ENCODE measurements around the gene TMEM192.
"Not testable (repeated sequence)": the region's sequence is repeated elsewhere in the genome, so short reads cannot be mapped to it uniquely, and the experiment has no call there.

TMEM192 gene

DNA sequence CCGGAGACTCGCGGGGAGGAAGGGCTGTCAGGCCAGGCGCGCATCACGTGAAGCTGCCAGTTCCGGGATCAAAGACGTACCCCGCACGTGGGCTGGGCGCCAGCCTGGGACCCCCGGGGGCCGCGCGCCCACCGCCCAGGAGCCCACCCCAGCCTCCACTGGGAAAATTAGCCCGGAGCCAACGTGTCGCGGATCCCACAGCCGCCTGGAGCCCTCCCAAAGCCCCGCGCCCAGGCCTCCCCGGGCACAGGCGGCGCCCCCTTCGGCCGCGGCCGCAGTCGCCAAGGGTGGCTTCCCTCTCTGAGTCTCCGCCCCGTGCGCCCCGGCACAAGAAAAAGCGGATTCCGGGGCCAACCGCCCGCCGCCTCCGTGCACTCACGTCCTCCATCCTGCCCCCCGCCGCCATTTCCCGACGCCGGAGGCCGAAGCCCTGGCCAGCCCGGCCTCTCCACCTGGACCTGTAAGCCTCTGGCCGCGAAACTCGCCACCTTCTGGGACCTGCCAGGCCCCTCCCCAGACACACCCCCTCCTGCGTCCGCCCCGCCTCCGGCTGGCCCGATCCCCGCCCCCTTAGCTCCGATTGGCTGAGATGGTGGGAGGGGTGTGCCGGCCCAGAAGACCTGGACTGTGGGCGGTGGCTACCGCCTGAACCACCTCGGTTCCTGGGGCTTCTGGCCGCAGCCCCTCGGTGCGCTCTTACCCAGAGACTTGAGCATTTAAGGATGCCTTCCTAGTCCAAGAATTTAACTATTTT, at the start of gene TMEM192:
Gene TMEM192, minus strand, starts transcription at position 493 of the 754 bp plus-strand sequence. Its CDS starts 87 bp downstream, at position 406.
- FAIRE-seq = peak; percentile 74

DNA sequence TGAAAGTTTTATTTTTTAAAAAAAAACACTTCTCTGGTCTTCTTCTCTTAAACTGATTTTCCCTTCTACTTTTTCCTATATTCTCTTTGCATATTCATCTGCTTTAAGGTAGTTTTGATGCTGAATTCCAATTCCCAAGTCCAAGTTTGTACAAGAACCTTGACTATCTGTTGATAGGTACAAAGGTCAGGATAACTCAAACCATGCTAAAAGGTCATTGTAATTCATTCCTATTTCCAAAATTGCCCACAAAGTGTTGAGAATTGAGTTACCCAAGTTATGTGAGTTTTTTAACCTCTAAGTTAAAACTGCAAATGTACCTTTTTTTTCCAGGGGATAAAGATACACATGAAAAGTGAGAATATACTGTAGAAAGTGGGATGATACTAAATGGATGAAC, 46.1 kb upstream of the TMEM192 start:
- FAIRE-seq = no peak

DNA sequence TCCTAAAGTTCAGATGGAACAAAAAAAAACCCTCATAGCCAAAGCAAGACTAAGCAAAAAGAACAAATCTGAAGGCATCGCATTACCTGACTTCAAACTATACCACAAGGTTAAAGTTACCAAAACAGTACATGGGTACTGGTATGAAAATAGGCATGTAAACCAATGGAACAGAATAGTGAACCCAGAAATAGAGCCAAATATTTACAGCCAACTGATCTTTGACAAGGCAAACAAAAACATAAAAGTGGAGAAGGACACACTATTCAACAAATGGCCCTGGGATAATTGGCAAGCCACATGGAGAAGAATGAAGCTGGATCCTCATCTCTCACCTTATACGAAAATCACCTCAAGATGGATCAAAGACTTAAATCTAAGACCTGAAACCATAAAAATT, 44.2 kb upstream of the TMEM192 start:
- no peak for FAIRE-seq

DNA sequence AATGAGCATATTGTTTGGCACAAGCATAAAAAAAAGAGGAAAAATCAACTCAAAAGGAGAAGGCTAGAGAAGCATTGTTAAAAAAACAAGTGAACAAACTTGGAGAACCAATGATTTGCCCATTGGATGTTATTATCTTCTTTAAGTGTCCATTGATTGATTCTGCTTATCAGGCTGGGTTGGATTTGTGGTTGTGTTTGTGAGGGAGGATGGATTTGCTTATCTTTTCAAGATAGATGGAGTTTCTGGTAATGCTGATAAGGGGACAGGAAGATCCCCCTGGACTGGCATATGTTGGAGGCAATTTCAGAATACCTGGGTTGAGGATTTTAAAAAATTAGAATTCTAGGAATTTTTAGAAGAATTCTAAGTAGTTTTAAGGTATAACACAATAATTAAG, 41.8 kb upstream of the TMEM192 start:
- FAIRE-seq = no peak

DNA sequence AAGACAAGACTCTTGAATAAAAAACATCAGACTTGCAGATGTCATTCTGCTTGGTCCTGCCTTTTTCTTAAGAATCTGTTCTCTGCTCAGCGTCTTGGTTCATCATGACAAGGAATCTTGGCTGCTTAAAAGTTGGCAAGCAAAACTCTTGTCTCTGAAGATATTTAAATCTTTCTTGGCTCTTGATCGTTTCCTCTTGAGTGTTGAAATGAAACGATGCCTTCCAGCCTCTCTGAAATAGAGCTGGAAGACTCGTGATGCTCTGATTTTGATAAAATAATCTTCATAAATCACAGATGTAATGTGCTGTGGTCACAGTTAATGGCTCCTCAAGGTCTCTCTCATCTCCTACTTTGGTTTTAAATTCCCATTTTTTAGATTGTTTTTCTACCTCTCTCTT, 39.9 kb upstream of the TMEM192 start:
- FAIRE-seq = no peak

DNA sequence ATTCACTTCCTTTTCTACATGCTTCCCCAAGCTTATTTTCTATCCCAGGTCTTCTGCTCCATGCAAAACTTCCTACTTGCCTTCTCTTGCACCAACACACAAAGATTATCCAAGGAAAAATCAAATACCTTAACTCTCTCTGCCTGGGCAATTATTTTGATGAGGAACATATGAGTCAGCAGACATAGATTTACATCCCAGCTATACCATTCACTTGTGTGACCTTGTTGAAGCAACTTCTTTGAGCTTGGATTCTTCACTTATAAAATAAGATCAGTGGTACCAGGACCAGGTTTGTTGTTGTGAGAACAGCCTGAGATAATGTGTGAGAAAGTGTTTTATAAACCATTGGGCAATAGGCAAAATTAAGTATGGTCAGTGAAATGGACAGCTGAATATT, 39.1 kb upstream of the TMEM192 start:
- FAIRE-seq = no peak

DNA sequence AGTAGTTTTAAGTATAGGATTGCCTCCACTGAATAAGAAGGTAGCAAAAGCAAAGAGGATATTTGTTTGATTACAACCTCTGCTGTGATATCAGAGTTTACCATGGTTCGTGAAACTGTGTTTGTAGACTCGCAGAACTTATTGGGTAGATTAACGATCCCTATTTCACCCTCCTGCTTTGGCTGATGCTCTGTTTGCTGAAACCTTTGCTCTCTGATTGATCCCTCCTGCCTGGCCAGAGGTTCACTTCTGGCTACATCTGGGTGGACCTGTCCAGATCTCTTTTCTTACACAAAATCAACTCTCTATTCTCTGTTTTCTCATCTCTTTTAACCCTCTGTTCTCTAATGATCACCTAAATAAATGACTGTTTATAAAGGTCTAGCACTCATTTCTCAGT, 37.9 kb upstream of the TMEM192 start:
- no peak for FAIRE-seq

DNA sequence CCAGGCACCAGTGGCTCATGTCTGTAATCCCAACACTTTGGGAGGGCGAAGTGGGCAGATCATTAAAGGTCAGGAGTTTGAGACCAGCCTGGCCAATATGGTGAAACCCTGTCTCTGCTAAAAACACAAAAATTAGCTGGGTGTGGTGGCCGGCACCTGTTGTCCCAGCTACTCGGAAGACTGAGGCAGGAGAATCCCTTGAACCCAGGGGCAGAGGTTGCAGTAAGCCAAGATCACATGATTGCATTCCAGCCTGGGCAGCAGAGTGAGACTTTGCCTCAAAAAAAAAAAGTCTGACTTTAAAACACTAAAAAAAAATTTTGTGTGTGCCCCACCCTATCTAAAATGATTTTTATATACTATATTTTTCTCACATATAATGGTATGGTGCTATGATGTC, 26.2 kb upstream of the TMEM192 start:
- no peak for FAIRE-seq

DNA sequence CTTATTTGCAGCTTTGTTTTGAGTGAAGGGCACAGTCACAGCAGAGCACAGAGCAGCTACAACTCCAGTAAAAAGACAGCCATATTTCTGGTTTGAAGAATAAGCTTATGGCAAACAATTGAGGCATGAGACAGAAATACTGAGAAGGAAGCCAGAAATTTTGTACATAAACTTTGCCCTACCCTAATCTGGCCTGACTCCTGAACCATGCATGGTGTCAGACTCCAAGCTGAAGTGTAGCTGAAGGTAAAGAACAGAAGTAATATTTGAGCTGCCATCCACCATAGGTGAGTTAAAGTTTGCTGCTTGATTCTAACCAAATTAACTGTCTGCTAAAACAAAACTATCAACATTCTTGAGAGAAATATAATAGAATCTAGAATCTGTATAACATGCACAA, 24.5 kb upstream of the TMEM192 start:
- no peak for FAIRE-seq

DNA sequence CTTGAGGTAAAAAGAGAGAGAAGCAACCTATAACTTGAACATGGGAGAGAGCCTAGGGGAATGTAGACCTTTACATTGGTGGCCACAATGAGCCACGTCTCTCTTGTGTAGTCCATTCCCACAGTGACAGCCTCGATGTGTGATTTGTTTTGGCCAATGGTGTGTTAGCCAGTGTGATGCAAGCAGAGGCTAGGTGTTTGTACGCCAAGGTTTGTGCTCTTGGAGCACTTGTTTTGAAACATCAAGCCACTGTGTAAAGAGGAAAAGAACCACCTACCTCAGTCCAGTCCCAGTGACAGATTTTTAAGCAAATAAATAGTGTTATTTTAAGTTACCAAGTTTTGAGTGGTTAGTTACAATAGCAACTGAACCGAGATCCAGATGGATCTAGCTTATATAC, 23.9 kb upstream of the TMEM192 start:
- FAIRE-seq = no peak

DNA sequence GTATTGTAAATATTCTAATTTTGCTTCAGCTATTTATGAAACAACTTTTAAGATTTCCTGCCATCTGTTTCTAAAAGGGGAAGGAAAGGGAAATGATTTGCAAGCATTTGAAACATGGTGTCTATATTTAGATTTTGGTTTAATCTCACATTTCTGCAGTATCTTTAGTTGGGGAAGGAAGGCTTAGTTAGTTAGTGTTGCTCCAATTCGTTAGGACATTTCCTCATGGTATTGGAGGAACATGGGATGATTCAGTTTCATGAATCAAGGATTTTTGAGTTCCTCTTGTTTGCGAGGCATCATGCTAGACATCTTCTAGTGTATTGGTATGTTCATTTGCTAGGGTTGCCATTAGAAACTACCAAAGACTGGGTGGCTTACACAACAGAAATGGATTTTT, 20.5 kb upstream of the TMEM192 start:
- FAIRE-seq = no peak

DNA sequence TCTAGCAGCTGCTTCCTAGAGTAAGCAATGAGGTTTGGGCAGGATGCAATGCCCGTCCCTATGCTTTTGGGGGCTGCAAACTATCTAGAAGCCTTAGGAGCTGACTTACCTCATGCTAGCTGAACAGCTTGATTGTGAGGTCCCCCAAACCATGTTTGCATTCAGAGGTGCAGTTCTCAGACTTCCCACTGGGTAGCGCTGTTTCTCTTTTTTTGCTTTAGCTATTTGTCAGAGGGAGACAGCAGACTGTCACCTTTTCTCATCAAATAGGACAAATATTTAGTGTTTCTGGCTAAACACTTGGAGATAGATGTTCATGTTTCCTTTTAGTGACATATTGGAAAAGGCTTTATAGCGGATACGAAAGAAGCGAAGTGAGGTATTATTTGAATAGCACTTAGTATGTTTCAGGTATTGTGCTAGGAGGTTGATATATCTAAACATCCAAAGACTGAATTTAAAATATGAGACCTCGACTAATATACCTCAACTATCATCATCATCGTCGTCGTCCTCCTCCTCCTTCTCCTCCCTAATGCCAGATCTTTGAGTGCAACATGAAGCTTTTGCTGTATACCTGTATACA, 18.7 kb upstream of the TMEM192 start:
- FAIRE-seq = no peak

DNA sequence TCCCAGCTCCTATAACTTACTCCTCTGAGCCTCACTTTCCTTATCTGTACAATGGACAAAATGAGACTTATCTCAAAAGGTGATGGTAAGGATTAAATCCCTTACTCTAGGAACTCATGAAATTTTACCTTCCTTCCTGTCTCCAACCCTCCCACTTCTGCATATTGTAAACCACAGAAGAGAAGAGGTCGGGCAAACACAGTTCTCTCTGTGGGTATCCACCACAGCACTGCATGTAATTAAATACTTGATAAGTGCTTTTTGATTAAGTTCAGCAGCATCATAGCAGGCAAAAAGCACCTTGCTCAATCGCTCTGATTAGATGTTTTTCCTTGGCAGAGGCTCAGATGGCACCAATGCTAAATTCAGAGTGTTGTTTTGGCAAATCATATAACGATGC, 17.3 kb upstream of the TMEM192 start:
- no peak for FAIRE-seq

DNA sequence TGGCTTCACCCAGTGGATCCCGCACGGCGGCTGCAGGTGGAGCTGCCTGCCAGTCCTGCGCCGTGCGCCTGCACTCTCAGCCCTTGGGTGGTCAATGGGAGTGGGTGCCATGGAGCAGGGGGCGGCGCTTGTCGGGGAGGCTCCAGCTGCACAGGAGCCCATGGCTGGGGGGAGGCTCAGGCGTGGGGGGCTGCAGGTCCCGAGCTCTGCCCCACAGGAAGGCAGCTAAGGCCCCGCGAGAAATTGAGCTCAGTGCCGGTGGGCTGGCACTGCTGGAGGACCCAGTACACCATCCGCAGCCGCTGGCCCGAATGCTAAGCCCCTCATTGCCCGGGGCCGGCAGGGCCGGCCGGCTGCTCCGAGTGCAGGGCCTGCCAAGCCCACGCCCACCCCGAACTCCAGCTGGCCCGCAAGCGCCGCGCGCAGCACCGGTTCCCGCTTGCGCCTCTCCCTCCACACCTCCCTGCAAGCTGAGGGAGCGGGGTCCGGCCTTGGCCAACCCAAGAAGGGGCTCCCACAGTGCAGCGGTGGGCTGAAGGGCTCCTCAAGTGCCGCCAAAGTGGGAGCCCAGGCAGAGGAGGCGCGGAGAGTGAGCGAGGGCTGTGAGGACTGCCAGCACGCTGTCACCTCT, 13.3 kb upstream of the TMEM192 start:
- FAIRE-seq = not testable (repeated sequence)

DNA sequence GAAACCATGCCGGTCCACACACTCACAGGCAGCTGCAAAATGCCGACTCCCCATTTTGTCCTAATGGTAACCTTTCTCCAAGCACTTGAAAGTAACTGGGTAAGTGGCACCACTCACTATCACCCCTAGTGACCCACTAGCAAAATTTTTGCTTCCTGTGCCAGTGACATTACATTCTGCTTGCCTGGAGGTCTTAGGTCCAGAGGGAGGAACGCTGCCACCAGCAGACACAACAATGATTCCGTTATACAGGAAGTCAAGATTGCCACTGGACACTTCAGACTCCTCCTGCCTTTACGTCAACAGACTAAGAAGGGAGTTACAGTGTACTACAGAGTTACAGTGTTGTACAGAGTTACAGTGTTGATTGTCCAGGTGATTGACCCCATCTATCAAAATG, 11.8 kb upstream of the TMEM192 start:
- FAIRE-seq = no peak

DNA sequence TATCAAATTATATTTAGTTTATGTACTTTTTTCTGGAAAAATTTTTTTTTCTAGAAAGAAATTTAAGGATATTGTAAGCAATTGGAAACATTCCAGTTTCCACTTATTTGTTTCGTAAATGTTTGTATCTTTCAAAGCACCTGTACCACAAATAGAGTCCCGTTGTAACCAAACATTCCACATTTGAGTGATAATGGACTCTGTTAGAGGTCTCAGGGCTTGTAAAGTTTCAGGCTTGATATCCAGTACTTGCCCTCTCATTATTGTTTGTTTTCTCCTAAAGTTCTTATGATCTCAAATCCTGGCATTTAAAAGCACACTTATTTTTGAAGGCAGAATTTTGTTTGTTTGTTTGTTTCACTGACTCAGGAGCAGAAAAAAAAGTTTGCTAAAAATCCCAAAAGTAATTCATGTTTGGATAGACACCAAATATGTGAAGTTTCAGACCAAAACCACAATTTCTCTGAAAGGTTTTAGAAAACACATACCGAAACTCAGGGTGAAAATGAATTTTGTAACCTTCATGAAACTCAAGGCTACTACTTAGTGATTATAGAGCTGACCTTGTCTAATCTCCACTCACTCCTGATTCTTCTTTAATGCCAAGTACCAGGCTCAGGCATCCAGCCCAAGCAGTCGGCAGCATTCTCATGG, 5.7 kb upstream of the TMEM192 start:
- FAIRE-seq = no peak

DNA sequence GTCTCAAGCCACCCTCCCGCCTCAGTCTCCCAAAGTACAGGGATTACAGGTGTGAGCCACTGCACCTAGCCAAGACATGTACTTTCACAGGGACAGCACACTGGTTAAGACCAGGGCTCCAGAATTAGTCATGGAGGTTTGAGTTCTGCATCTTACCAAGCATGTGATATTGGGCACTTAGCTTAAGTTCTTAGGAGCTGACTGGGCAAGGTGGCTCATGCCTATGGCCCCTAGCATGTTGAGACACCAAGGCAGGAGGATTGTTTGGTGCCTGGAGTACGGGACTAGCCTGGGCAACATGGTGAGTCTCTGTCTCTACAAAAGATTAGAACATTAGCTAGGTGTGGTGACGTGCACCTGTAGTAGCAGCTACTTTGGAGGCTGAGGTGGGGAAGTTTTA, 2.6 kb upstream of the TMEM192 start:
- no peak for FAIRE-seq

DNA sequence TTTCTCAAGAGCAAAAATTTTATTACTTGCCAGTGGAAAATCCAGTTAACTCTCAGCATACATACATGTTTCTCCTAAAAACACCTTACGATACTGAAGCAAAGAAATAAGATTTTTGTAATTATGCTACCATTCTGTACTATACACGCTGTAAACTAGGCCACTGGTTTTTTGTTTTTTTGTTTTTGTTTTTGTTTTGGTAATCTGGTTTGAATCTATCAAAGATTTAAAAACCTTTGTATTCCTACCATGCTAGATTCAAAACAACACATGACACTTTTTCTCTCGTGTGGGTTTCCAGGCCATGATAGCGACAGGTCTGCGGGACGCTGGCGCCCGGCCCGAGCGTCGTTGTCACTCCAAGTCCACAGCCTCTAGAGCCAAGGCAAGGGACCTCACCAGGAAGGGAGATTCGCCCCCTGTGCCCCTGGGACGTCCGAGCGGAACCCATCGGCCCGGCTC, 723 bp downstream of the TMEM192 start:
- no peak for FAIRE-seq

DNA sequence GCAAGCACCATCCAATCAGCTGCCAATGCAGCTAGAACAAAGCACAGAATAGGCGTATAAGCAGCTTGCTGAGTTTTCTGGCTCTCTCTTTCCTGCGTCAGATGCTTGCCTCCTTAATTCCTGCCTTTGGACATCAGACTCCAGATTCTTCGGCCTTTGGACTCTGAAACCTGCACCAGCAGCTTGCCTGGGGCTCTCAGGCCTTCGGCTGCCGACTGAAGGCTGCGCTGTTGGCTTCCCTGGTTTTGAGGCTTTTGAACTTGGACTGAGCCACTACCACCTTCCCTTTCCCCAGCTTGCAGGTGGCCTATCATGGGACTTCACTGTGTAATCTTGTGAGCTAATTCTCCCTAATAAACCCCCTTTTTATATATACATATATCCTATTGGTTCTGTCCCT, 6.1 kb downstream of the TMEM192 start:
- no peak for FAIRE-seq

DNA sequence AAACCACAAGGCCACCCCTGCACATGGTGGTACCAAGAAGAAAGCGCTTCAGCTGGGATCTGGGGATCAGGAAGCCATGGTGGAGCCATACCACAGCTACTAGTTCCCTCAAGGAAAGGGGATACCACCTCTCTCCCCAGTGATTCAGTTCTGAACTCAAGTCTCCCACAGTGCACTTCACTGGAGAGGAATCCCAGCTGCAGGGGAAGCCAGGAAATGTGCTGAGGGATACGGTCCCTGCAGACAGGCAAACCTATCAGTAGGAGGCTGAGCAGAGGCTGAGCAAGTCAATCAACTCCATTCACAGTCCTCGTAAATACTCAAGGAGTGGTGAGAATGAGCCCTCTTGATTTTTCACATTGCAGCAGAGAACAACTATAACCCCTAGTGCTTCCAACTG, 11.0 kb downstream of the TMEM192 start:
- no peak for FAIRE-seq

DNA sequence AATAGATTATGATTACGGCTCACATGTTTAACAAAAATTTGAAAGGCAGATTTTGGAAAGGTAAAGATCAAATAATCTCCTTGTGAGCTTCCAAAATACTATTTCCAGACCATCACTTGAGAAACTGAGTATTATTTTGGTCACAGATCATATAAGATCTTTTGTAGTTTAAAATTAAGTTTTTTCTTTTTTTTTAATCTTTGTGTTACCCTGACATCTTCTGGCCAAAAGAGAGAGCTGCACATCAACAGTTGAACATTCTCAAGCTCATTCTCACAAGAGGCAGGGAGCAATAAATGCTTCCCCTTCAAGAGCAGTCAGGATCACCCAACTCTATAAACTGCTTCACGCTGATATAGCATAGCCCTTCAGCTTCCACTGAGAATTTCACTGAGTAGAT, 15.9 kb downstream of the TMEM192 start:
- FAIRE-seq = peak; percentile 58

DNA sequence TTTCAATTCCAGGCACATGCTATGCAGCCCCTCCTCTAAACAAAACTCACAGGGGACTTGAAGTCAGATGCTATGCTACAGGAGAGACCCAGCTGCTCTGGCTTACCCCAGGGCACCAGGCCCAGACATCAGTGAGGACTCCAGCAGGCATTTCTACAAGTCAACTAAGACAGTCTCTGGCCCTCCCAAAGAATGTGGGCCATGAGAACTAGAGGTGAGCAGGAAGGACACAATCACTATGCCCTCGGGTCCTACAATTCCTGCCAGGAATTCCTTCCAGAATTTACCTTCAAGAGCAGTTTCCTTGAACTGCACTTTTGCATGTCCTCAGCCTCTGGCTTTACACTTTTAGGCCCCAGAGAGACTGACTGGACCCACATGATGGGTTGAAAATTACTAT, 17.4 kb downstream of the TMEM192 start:
- FAIRE-seq = no peak

DNA sequence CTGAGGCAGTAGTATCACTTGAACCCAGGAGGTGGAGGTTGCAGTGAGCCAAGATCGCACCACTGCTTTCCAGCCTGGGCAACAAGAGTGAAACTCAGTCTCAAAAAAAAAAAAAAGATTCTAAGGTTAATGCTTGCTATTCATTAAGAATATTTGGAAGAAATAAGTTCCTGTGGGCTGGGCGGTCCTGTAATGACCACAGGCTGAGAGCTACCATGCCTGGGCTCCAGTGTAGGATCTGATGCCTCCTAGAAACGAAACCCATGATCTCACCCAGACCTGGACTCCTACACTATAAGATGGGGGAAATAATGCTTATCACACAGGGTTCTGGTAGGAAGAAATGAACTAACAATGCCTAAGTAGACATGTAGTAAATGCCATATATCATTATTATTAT, 17.8 kb downstream of the TMEM192 start:
- FAIRE-seq = no peak

DNA sequence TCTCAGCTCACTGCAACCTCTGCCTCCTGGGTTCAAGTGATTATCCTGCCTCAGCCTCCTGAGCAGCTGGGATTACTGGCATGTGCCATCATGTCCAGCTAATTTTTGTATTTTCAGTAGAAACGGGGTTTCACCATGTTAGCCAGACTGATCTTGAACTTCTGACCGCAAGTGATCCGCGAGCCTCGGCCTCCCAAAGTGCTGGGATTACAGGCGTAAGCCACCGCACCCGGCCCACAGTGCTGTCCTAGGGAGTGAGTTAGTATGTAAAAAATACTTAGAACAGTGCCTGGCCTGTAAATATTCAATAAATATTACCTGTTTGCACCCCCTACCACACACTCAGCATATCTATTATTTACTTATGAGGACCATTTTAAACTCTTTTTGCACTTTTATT, 20.5 kb downstream of the TMEM192 start:
- FAIRE-seq = not testable (repeated sequence)

Measured in TTC549 (cell line).